Measurements from ENCODE around the gene FBXL13.
A peak's percentile ranks its signal among the peaks of the same experiment; 100 is the strongest.
"Not testable (repeated sequence)": the region's sequence is repeated elsewhere in the genome, so short reads cannot be mapped to it uniquely, and the experiment has no call there.

FBXL13 gene

GRCh38 chr7:103074519-103075336, at the start of gene FBXL13, which contains the start of gene ARMC10:
FBXL13 (minus strand) TSS chr7:103074796.
ARMC10 (plus strand) TSS chr7:103075140; CDS start chr7:103075273, 133 bp downstream.
- peak; percentile 86 for DNase-seq (ENCODE audit: low spot score)

- no peak for DNase-seq (ENCODE audit: low spot score)
Observed at GRCh38 chr7:103123529-103123928, 48.9 kb upstream of the FBXL13 start.

- no peak for DNase-seq (ENCODE audit: low spot score)
Observed at GRCh38 chr7:103121641-103122040, 47.0 kb upstream of the FBXL13 start.

- DNase-seq (ENCODE audit: low spot score), result no peak
Observed at GRCh38 chr7:103120362-103120761, 45.8 kb upstream of the FBXL13 start.

- DNase-seq (ENCODE audit: low spot score), result no peak
Observed at GRCh38 chr7:103119791-103120291, 45.2 kb upstream of the FBXL13 start.

- no peak for DNase-seq (ENCODE audit: low spot score)
Observed at GRCh38 chr7:103117465-103117864, 42.9 kb upstream of the FBXL13 start.

GRCh38 chr7:103116991-103117390, 42.4 kb upstream of the FBXL13 start:
- no peak for DNase-seq (ENCODE audit: low spot score)

- no peak for DNase-seq (ENCODE audit: low spot score)
Observed at GRCh38 chr7:103116511-103116910, 41.9 kb upstream of the FBXL13 start.

GRCh38 chr7:103115771-103116170, 41.2 kb upstream of the FBXL13 start:
- no peak for DNase-seq (ENCODE audit: low spot score)

- no peak for DNase-seq (ENCODE audit: low spot score)
Observed at GRCh38 chr7:103114576-103115008, 40.0 kb upstream of the FBXL13 start.

GRCh38 chr7:103113164-103113563, 38.6 kb upstream of the FBXL13 start:
- DNase-seq (ENCODE audit: low spot score), result no peak

- DNase-seq (ENCODE audit: low spot score), result not testable (repeated sequence)
Observed at GRCh38 chr7:103106703-103107070, 32.1 kb upstream of the FBXL13 start.

GRCh38 chr7:103106005-103106702, 31.6 kb upstream of the FBXL13 start:
- no peak for DNase-seq (ENCODE audit: low spot score)

- DNase-seq (ENCODE audit: low spot score), result no peak
Observed at GRCh38 chr7:103101543-103101942, 26.9 kb upstream of the FBXL13 start.

- no peak for DNase-seq (ENCODE audit: low spot score)
Observed at GRCh38 chr7:103100348-103100747, 25.8 kb upstream of the FBXL13 start.

GRCh38 chr7:103097041-103097440, 22.4 kb upstream of the FBXL13 start:
- DNase-seq (ENCODE audit: low spot score), result no peak

GRCh38 chr7:103095558-103095957, 21.0 kb upstream of the FBXL13 start:
- DNase-seq (ENCODE audit: low spot score), result not testable (repeated sequence)

GRCh38 chr7:103094102-103094501, 19.5 kb upstream of the FBXL13 start:
- no peak for DNase-seq (ENCODE audit: low spot score)

GRCh38 chr7:103093429-103093828, 18.8 kb upstream of the FBXL13 start:
- no peak for DNase-seq (ENCODE audit: low spot score)

GRCh38 chr7:103092321-103092720, 17.7 kb upstream of the FBXL13 start:
- DNase-seq (ENCODE audit: low spot score), result not testable (repeated sequence)

- DNase-seq (ENCODE audit: low spot score), result no peak
Observed at GRCh38 chr7:103083210-103083609, 8.6 kb upstream of the FBXL13 start.

- no peak for DNase-seq (ENCODE audit: low spot score)
Observed at GRCh38 chr7:103082497-103082896, 7.9 kb upstream of the FBXL13 start.

GRCh38 chr7:103080923-103081322, 6.3 kb upstream of the FBXL13 start:
- no peak for DNase-seq (ENCODE audit: low spot score)

Data from activated CD4-positive, alpha-beta T cell treated with anti-CD3 and anti-CD28 coated beads, Interleukin-2, Interleukin-4, amounts not matched to agents 100 ng/mL and 50 ng/mL, durations not matched to agents 16 hours and 8 hours (primary cell).